Kidney tubule cell (primary cell): ENCODE results near the gene LCE1F.

Source experiments
- DNase-seq: peaks from one replicate; pipeline ENCODE4 v3.0.0-alpha.2; 2018; ENCODE audit warnings: low spot score

Gene LCE1F, protein sequence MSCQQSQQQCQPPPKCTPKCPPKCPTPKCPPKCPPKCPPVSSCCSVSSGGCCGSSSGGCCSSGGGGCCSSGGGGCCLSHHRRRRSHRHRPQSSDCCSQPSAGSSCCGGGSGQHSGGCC

DNA sequence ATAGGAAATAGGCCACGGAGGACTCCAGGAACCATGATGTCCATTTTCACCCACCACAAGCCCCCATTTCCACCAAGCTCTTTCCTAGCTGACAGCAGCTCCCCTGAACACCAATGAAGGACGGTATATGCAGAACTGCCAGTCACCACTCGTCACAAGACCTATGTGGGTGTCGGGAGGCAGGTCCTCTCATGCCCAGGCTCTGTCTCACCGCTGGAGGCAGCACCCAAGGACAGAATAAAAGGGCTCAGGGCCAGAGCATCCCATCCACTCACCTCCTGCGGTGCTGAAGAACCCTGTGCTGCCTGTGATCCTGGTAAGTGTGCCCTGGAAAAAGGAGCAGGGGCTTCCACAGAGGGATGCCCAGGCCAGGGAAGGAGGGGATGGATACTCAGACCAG is at the start of gene LCE1F:
LCE1F (plus strand) TSS at position 266 of the 400 bp plus-strand sequence. CDS start 1,232 bp downstream, outside the sequence.
- DNase-seq = no peak

DNA sequence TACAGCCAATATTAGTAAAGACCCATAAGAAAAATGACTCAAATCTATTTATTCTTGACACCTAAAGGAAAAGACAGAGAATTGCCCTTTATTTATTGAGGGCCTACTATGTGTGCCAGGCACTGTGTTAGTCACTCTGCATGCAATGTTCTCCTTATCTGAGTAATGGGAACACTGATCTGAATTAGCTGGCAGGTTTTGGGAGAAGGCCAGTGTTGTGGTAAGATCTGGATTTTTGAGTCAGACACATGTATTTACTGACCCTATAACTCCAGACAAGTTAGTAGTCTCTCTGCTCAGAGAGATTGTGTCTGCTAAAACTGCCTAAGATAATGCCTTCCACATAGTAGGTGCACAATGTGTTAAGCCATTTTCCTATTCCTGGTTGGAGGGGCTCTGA is 49.7 kb upstream of the LCE1F start:
- no peak for DNase-seq

DNA sequence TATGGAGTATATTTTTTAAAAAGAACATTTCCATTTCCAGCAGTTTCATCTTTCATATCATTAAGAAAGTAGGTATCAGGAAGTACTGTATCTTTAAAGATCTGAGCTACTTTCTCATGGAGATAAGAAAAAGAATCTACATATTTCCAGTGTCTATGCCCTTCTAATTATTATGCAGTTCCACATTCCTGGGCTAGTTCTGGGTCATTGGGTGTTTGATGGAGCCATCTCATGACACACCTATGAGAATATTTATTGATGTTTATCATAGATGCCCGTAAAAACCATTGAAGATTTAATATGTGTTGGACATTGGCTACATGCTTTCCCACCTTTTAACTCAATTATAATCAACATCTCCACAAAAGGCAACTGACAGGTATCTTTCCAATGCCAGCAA is 46.0 kb upstream of the LCE1F start:
- no peak for DNase-seq

DNA sequence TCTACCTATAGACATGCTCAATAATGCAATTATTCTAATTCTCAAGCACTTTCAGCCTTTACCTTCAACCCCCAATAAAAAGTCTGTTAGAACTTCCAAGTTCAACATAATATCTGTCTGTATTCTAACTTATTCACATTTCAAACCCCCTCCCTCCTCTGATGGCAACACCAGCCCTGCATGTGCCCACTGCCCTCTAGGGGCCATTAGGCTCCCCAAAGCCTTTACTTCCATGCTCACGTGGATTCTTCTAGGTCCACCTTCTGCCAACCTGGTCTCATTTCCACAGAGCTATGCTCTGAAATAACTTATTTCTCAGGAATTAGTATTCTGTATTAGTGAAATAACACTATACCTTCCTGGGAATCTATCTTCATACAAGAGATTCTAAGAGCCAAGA is 39.3 kb upstream of the LCE1F start:
- no peak for DNase-seq

DNA sequence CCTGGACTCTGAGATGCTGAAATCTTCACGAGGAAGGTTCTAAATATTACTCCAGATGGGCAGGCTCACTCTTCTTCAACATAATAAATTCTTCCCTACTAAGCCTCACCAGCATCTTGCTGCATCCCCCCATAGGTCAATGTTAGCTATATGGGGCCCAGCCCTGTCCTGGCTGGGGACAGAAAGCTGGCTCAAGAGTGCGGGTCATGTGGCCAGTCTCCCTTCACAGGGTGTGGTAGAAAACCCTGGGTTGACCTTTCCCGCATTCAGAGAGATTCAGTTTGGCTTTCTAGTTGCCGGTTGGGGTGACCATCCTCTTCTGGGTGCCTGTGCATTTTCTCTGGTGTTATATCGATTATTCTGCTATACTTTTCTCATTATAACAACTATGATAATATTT is 36.9 kb upstream of the LCE1F start:
- DNase-seq = no peak

DNA sequence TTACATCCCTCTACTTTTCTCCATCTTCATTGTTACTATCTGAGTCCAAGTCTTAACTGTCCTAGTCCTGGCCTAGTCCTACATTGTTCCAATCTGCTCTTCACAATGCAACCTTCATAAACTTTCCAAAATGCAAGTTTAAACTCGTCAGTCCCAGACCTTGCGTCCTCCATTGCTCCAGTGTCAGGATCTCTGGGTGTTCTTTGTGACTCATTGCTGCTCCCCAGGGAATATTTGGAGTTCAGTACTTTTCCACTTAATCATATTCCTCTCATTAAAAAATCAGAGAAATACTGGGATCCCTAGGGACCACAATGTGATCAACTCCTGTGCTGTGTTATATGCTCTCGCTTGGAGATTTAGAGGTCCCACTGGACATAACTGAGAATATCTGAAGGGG is 35.1 kb upstream of the LCE1F start:
- no peak for DNase-seq

DNA sequence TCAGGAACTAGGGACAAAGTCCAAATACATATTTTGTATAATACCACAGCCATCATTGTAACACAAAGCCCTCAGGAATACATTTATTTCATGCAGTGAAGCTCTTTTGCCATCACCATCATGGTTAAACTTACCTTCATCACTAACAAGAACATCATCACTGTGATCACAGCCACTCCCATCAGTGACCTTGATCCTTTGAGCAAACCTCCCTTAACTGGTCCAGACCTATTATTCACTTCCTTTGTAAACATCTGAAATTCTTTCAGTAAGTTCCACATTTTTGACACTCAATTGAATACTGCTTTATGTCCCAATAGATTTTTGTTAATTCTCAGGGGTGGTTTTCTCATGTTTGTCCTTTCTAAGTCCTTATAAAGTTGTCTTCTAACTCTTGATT is 33.3 kb upstream of the LCE1F start:
- DNase-seq = no peak

DNA sequence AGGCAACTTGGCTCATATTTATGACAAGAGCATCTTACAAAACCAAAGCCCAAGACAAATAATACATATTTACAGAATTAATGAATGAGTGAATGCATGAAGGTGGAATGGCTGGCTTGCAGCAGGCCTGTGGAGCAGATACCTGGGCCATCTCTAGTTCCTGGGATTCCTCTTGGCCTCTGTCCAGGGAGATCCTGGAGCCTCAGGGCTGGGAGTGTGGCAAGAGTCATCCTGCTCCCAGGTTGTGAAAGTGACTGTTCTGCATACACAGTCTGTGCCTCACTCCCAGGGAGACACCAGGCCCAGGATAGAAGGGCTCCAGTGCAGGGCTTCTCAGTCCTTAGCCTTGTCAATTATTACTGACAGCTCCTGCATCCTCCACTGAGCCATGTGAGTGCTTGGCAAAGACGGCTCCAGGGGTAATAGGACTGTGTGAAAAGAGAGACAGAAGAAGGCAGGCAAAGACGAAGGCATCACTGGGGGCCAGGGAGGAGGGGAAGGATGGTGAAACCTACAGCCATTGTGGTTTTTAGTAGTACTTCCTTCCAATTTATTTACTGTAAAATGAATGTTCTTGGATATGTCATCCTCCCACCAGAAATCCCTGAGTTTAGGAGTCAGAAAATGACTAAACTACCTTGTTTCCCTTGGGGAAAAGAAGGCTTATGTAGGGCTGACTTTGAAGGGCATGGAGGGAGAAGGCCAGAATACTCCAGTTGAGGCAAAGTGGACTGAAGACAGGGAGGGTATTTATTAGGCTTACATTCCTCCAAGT is 31.4 kb upstream of the LCE1F start:
- peak; percentile 14 for DNase-seq

DNA sequence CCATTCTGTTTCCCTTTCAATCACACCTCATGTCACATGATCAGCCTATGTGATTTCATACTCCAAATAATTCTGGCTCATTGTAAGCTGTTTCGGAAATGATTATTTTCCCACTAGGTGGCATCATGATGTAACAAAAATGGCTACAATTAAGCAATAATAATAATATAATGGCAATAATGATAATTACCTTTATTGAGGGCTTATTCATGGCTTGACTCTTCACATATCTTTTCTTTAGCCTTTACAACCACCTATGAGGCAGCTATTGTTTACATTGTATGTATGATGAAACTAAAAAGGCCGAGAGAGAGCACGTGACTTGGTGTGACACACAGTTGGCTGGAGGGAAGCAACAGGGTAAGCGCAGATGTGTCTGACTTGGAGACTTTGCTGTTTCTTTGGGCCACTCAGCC is 29.6 kb upstream of the LCE1F start:
- no peak for DNase-seq

DNA sequence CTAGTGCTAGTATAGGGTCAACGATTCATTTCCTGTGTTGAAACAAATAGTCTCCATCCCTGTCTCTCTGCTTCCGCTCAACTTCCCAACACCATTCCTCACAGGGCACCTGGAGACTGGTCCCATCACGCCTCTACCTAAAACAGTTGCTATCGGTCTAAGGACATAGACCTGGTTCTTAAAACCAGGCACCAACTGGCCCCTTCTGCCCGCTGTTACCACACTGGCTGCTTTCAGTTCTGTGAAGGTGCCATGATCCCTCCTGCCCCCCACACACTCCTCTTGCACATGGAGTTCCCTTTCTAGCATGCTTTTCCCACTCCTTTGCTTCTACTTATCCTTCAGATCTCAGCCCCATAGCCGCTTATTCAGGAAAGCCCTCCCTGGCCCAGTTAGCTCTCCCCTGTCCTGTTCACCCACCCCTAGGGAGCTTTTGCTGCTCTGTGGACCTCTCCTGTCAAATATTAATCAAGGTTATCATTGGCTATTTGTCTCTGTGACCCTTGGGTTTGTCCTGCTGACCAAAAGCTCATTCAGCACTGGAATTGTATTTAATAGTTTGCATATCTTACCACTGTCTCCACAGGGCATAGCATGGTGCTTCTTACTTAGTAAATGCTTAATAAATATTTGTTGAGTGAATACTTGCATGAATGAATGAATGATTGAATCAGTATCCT is 29.0 kb upstream of the LCE1F start:
- DNase-seq = no peak

DNA sequence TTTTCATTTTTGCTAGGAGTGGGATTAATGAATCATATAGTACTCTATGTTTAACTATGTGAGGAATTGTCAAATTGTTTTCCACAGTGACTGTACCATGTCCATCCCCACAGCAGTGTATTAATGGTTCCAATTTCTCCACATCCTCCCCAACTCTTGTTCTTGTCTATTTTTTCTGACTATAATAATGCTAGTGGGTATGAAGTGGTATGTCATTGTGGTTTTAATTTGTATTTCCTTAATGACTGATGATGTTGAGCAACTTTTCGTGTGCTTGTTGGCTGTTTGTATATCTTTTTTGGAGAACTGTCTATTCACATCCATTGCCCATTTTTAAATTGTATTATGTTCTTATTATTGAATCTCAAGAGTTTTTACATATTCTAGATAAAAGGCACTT is 27.1 kb upstream of the LCE1F start:
- no peak for DNase-seq

DNA sequence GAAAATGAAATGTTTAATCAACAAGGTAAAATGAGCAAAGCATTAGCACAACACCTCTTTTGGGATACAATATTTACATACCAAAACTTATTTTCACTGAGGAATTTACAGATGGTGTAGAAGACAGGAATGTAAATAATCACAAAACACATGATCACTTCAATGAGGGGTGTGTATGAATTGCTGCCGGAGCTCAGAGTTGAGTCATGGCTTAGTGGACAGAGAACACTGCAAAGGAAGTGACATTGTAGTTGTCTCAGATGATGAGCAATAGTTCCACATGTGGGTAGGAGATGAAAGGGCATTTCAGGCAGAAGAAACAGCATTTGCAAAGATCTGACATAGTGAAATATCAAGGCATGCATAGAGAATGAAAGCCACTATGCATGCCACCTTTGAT is 22.7 kb upstream of the LCE1F start:
- peak; percentile 59 for DNase-seq

DNA sequence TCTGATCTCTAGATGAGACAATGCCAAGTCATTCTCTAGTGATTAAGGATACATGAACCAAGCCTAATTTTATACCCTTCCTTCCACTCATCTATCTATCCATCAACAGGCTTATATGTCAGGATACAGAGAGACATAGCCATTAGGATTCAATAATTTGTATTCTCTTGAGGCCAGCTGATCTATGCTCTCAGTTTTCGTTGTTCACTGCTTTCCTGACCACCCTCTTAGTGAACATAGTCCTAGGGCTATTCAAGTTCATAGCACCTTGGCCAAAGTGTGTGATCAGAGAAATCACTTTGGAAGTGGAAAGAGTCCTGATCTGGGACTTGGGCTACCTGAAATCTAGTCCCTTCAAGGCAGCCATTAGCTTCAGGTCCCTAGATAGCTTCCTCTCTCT is 21.4 kb upstream of the LCE1F start:
- no peak for DNase-seq

DNA sequence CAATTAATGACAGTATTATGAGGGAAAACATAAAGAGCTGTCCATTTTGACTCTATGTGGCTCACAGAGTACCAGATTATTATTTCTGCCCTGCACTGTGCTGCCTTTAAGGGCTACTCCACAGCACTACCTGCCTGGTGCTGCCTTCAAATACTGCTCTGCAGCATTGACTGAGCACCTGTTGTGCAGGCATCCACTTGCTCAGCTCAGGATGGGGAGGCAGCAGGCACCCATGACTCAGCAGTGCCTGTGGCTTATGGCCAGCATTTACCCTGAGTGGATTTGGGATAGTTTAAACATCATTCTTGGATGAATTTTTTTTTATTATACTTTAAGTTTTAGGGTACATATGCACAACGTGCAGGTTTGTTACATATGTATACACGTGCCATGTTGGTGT is 18.1 kb upstream of the LCE1F start:
- no peak for DNase-seq

DNA sequence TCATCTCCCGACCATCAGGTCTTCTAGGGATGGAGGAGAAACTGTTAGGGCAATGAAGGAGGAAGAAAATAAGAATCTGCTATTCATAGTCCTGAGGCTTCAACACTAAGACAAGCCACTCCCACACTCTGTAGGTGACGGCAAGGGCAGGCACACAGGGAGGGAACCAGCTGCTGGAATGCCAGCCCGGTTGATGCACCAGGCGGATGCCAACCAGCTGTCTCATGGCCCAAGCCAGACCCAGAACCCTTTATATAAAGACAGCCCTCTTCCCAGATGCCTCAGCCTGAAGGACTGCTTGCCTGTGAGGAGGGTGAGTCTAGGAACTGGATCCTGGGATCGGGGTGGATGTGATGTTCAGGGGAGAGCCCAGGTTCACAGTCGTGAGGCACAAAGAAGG is 17.2 kb upstream of the LCE1F start, which contains the start of gene KPRP:
KPRP (plus strand) TSS at position 279 of the 400 bp plus-strand sequence. CDS start 1,564 bp downstream, outside the sequence.
- no peak for DNase-seq

DNA sequence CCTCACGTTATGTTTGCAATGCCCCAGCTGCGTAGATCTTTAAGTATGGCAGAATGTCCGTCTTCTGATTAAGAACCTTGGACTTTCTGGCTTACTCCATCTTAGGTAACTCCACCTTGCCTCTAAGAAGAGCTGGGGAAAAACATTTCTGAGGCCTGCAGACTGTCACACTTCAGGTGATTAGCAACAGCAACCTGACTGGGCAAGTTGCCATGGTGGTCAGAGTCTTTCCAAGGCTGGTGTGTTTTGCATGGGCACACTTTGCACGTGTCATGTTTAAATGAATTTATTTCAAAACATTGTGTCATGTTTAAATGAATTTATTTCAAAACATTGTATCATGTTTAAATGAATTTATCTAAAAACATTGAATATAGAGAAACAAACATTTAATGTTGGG is 16.3 kb upstream of the LCE1F start:
- DNase-seq = no peak

DNA sequence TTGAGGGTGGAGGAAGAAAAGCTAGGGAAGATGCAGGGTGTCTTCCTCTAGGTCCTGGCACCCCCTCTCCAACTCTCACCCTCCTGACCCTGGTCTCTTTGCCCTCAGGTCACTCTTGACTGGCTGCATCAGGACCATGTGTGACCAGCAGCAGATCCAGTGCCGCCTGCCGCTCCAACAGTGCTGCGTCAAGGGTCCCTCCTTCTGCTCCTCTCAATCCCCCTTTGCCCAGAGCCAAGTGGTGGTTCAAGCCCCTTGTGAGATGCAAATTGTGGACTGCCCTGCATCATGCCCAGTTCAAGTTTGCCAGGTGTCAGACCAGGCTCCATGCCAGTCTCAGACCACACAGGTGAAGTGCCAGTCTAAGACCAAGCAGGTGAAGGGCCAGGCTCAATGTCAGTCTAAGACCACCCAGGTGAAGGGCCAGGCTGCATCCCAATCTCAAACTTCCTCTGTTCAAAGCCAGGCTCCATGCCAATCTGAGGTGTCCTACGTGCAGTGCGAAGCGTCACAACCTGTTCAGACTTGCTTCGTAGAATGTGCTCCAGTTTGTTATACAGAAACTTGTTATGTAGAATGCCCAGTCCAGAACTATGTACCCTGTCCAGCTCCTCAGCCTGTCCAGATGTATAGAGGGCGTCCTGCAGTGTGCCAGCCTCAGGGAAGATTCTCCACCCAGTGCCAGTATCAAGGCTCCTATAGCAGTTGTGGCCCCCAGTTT is 15.3 kb upstream of the LCE1F start:
- no peak for DNase-seq

DNA sequence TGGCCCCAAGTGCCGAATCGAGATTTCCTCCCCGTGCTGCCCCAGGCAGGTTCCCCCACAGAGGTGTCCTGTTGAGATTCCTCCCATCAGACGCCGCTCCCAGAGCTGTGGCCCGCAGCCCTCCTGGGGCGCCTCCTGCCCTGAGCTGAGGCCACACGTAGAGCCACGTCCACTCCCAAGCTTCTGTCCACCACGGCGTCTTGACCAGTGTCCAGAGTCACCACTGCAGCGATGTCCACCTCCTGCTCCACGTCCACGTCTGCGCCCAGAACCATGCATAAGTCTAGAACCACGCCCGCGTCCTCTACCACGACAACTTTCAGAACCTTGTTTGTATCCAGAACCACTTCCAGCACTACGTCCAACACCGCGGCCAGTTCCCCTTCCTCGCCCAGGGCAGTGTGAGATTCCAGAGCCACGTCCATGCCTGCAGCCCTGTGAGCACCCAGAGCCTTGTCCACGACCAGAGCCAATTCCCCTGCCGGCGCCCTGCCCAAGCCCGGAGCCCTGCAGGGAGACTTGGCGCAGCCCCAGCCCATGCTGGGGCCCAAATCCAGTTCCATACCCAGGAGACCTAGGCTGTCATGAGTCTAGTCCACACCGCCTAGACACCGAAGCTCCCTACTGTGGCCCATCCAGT is 14.3 kb upstream of the LCE1F start:
- no peak for DNase-seq

DNA sequence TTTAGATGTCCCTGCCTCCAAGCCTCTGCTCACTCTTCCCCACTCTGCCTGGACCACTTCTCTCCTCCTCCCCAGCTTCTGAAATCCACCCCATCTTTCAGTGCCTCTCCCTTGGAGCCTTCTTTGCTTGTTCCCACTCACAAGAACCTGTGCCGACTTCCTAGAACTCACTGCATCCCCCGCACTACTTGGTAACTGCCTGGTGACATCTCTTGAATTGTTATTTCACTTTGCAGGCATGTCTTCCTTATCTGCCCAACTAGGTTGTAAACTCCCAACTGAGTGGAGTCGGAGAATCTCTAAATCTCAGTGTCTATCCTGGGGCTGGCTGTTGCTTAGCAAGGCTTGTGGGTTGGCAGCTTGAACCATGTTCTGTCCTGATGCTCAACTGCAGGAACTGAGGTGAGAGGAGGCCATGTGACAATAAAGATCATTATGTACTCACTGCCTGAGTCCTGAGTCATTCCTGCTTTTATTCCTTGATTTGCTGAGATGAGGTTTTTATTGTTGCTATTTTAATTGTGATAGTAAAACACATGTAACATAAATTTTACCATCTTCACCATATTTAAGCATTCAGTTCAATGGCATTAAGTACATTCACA is 13.2 kb upstream of the LCE1F start:
- no peak for DNase-seq

DNA sequence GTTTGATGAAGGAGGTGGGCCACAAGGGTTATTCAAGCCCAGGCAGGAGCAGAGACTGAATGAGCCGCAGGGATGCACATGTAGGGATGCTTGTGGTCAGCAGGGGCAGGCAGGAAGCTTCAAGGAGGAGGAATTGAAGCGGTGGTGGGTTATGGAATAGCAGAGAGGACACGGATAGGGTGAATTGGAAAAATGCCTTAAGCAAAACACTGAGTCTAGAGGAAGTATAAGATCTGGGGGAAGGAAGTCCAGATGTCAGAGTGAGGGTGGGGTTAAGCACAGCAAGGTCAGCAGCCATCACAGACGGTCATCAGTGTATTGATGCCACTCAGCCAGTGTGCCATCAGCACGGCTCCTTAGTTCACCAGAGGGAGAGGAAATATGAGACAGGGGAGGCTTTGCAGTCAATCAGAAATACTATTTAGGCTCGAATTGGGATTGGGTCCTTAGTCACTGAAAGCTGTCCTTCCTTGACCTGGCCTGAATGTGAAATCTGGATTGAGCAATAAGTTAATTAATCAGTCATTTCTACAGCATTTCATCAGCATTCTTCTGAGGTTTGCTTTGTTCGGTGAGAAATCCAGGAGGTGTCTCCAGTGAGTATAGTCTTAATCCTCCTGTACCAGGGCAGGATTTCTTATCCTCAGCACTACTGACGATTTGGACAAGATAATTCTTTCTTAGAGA is 6.0 kb upstream of the LCE1F start:
- DNase-seq = no peak

DNA sequence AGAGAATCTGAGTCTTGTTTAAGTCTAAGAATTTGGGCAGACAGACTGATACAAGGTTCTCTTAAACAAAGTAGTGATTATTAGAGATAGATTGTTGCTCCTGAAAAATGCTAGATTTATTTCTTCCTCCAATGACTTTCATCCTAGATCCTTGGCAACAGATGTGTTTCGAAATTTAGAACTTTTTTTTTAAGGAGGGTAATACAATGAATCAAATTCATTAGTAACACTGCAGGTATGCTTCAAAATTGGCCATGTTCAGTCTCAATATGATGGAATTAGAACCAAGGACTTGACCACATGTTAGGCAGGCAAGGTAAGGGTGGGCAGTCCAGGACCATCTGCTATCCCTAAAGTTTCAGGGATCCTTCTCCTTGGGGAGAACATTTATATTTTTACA is 4.5 kb upstream of the LCE1F start:
- DNase-seq = no peak
